ENCODE results near the gene MTAP.

- TF ChIP-seq POLR2A (IDR thresholded peaks at IDR 0.05) (no peak), POLR2AphosphoS5 (IDR thresholded peaks at IDR 0.05) (no peak), CTCF (IDR thresholded peaks at IDR 0.05) (no peak)
These were observed 183.7 kb downstream of the MTAP start for GRCh38 chr9:21985964-21986667.
